Activated T-cell treated with anti-CD3 and anti-CD28 coated beads, Interleukin-2, amount 50 U/mL, for 1 hour (primary cell): ENCODE results near the gene PLEKHA5.

Experiments
- DNase-seq: peaks from one replicate; pipeline ENCODE4 v3.0.0-alpha.2; 2020

PLEKHA5 gene

GRCh38 chr12:19128485-19128884, 1.0 kb upstream of the PLEKHA5 start:
- no peak for DNase-seq

DNA sequence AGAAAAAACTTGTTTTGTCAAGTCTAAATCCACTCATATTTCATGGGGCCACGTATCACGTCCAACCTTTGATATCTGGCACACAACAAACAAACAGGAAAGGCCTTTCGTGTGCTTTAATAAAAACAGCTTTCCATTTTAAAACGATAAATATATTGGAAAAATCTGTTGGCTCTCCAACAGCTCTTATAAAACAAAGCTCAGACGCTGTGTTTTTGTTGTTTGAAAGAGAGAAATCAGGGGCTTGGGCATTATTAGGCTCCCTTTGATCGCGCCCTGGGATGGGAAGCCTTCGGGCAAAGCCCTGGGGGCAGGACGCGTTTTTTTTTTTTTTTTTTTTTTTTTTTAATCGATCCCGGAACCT, 429 bp upstream of the PLEKHA5 start:
- no peak for DNase-seq

- DNase-seq: peak; percentile 29
Measured at GRCh38 chr12:19130224-19131024, 891 bp downstream of the PLEKHA5 start.

DNA sequence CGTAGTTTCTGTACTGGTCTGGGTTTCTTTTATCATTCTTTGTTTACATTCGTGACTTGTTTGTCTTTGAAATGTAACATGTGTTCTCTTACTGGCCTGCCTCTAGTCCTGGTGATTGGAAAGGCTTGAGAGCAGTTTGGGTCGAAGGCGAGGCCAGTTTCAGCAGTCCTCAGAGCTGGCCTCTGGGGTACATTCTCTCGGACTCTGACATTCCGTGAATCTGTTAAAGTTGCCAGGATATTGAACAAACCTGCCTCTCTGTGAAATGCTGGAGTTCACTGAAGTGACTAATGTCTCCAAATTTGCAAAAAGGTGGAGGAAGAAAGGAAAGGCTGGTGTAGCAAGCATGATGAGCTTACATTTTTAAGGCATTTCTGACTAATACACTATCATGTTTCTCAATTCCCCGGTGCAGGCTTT, 1.5 kb downstream of the PLEKHA5 start:
- no peak for DNase-seq

- DNase-seq: no peak
Measured at GRCh38 chr12:19138551-19138950, 9.0 kb downstream of the PLEKHA5 start.

DNA sequence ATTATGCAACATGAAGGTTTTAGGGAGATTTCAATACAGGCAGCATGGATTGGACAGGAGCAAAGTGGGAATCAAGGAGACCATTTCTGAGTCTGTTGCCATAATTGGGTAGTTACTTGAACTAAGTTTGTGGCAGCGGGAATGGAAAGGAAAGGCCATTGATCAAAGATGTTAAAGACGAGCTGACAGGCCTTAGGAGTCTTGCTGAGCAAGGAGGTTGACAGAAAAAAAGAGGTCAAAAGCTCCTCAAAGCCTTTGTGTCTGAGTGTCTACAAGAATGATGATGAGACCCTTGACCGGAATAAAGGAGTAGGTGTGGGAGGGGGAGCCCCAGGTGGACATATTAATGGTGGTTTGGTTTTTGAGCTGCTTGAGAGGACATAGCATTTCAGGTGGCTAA, 9.4 kb downstream of the PLEKHA5 start:
- DNase-seq: no peak

GRCh38 chr12:19139615-19140194, 10.2 kb downstream of the PLEKHA5 start:
- no peak for DNase-seq

GRCh38 chr12:19140381-19141236, 11.1 kb downstream of the PLEKHA5 start:
- DNase-seq: no peak

GRCh38 chr12:19142499-19142898, 13.0 kb downstream of the PLEKHA5 start:
- DNase-seq: no peak

- no peak for DNase-seq
Measured at GRCh38 chr12:19144287-19144686, 14.8 kb downstream of the PLEKHA5 start.

GRCh38 chr12:19144985-19145384, 15.5 kb downstream of the PLEKHA5 start:
- DNase-seq: no peak

- no peak for DNase-seq
Measured at GRCh38 chr12:19148860-19149259, 19.3 kb downstream of the PLEKHA5 start.

- DNase-seq: no peak
Measured at GRCh38 chr12:19150273-19150900, 20.9 kb downstream of the PLEKHA5 start.

DNA sequence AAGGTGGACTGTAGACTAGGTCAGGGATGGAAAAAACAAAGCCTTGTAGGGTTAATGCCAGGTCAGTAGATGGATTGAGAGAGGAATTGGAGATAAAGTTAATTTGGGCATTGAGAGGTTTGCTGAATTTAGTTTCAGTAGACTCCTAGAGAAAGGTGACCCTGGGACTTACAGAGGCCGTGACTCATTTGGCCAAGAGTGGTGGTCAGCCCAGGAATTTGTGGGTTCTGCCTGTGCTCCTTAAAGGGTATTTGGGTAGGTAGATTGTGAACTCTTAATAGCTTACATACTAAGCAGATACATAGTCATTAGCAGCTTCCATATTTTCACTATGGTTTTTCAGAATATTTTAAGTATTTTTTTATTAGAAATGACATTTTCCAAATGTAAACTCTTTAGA, 21.8 kb downstream of the PLEKHA5 start:
- DNase-seq: no peak

DNA sequence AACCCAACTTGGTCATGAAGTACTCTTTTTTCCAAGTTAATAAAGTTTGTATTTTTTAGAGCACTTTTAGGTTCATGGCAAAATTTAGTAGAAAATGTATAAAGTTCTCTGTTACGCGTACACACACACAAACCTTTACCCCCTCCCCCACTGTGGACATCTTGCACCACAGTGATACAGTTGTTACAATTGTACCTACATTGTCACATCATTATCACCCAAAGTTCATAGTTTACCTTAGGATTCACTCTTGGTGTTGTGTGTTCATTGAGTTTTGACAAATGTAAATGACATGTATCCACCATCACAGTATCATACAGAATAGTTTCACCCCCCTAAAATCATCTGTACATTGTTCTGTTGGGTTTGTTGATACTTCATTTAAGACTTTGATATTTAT, 23.9 kb downstream of the PLEKHA5 start:
- no peak for DNase-seq

DNA sequence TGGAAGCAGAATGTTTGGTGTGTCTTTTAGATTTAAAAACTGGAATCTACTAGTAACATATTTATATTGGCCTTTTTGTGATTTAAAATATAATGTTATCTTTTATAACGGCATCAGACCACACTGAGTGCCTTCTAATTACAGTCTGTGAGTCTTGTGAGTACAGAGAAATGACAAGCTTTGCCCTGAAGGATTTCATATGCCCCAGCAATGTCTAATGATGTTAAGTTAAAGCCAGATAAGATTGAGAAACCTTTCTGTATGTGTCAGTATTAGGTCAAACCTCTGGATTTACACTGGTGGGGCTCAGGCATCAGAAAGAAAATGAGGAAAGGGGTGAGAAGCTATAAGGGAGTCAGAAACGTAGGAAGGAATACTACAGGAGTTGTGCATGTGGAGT, 25.2 kb downstream of the PLEKHA5 start:
- DNase-seq: no peak

DNA sequence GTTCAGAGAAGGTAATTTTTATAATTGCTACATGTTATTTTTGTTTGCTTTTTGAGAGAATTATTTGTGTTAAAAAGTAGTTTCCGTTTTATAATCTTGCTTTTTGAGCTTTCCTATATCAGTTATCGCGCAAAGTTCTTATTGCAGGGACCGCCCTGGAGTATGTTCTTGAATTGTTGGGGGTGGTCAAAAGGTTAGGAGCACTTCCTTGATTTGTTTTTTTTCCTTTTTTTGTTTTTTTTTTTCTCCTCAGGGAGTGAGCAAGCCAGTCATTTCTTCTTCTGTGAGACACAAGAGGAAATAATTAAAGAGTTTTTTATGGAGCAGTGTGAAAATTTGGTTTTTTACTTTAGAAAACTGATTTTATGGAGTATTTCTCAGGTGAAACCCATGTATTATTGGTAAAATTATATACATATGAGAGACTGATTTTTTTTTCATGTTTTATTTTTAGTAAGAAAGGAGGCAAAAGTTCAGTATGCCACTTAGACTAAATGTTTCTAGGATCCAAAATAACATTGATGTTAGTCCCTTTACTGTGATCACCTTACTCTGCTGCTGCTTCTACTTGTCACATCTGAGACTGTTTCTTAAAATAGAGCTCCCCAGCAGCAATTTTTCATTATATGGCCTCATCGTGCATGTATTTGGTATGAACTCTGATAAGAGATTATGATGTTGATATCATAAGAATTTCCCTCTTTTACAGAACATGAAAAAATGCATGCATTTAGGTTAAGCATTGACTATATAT, 26.6 kb downstream of the PLEKHA5 start:
- DNase-seq: no peak

DNA sequence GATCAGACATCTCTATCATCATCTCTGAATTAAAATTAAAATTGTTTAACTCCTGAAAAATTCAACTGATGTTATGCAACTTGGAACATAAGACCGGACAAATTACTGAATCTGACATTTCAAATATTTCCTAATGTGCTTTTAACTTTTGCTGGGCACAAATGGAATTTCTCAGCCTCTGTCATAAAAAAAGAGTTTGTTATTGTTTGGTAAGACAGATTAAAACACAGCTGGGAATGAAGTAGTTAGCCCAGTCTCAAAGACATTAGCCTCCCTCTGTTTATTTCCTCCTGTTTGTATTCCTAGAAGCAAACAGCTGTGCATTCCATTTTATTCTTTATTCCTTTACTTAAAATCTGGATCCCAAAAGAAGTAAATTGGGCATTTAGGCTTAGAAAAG, 29.4 kb downstream of the PLEKHA5 start:
- no peak for DNase-seq

DNA sequence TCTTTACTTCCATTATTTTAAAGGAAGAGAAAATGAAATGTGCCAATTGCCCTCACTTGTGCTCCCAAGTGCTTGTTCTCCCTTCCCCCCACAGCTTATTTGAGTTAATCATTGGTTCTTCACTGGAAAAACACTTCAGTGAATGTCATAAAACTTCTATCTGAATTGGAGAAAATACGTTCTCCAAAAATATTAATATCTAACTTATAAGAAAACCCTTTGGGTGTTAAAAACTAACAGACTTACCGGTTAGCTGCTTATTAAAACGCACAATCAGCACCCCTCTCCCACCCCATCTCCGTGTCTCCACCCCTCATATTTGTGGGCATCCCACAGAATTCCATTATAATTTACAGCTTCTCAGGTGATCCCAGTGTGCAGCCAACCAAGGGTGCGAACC, 31.7 kb downstream of the PLEKHA5 start:
- DNase-seq: no peak

- DNase-seq: no peak
Measured at GRCh38 chr12:19165451-19165850, 35.9 kb downstream of the PLEKHA5 start.

- DNase-seq: no peak
Measured at GRCh38 chr12:19166387-19166786, 36.9 kb downstream of the PLEKHA5 start.

DNA sequence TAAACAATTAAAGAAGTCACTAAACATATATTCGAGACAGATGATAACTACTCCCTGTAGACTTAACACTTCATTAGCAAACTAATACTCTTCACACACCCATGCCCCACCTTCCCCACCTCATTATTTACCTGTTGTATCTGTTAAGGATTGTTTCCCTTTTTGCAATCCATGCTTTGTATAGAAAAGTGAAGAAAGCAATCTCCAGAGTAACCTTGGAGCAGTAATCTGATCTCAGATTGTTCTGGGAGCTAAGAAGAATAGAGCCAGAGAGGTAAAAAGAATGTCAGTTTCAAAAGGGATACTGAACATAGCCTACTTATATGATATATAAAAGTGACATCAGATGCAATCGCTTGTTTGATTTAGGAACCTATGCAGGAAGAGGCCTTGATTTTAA, 37.4 kb downstream of the PLEKHA5 start:
- DNase-seq: no peak

DNA sequence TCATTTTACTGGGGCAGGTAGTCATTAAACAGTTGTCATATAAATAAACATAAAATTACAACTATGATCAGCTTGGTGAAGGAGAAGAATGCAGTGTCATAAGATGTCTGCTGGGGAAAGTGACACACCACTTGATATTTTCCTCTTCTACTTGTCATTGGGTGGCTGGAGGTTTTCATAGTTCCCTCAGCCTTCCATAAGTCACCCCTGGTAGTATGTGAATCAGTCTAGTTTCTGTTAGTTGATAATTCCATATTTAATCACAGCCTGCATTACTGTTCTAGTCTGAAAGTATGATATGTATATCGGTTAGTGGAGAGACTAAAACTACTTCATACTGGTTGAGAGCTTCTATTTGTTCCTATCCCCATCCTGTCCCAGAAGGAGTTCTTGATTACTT, 38.2 kb downstream of the PLEKHA5 start:
- no peak for DNase-seq
